ENCODE data around the gene LRFN2.

DNA sequence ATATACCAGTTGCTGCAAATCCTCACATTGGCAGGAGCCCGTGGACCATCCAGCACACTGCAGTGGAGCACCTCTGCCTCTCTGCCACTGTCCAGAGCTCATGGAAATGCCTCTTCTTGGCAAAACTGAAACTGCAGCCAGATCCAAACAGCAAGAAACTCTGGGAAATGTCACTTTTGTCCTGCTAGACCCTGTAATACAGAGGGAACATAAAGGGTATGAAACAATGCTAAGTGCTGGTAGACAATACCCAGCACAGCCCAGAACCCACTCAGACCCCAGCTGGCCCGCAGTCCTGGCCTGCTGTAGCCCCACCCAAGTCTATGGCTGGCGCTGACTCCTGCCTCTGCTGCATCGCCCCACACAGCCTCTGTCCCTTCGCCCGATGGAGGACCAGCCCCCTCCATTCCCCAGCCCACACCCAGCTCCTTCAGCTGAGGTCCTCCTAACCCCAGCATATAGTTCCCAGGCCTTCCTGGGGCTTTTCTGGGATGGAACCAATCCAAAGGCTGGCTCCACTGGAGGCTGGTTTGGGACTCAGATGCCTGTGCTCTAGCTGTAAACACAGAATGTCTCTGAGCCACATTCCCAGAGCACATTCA is 242.5 kb downstream of the LRFN2 start:
- TF ChIP-seq, protein P1, sequence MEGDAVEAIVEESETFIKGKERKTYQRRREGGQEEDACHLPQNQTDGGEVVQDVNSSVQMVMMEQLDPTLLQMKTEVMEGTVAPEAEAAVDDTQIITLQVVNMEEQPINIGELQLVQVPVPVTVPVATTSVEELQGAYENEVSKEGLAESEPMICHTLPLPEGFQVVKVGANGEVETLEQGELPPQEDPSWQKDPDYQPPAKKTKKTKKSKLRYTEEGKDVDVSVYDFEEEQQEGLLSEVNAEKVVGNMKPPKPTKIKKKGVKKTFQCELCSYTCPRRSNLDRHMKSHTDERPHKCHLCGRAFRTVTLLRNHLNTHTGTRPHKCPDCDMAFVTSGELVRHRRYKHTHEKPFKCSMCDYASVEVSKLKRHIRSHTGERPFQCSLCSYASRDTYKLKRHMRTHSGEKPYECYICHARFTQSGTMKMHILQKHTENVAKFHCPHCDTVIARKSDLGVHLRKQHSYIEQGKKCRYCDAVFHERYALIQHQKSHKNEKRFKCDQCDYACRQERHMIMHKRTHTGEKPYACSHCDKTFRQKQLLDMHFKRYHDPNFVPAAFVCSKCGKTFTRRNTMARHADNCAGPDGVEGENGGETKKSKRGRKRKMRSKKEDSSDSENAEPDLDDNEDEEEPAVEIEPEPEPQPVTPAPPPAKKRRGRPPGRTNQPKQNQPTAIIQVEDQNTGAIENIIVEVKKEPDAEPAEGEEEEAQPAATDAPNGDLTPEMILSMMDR (IDR thresholded peaks at IDR 0.05) = no peak
- no peak for TF ChIP-seq POLR2A (IDR thresholded peaks at IDR 0.05)
- TF ChIP-seq POLR2AphosphoS5 (IDR thresholded peaks at IDR 0.05) = no peak

Data from prostate gland (tissue), 2 donors.